Activated gamma-delta T cell treated with anti-CD3 and anti-CD28 coated beads, Interleukin-2, amount 50 U/mL, for 16 hours (primary cell): ENCODE data around the gene PSPC1.
"Not testable (repeated sequence)": the region's sequence is repeated elsewhere in the genome, so short reads cannot be mapped to it uniquely, and the experiment has no call there.

Experiments used
- DNase-seq: peaks from one replicate; pipeline ENCODE4 v3.0.0-alpha.2; 2020; ENCODE audit warnings: low read depth

PSPC1 gene

GRCh38 chr13:19763618-19764017 lies 19.1 kb downstream of the PSPC1 start:
- no peak for DNase-seq

- no peak for DNase-seq
Observed at GRCh38 chr13:19759669-19760068, 23.1 kb downstream of the PSPC1 start.

GRCh38 chr13:19742643-19743042 lies 40.1 kb downstream of the PSPC1 start:
- no peak for DNase-seq

- no peak for DNase-seq
Observed at GRCh38 chr13:19737844-19738557, 44.7 kb downstream of the PSPC1 start.

- DNase-seq: no peak
Observed at GRCh38 chr13:19726611-19727010, 56.1 kb downstream of the PSPC1 start.

- no peak for DNase-seq
Observed at GRCh38 chr13:19725320-19725719, 57.4 kb downstream of the PSPC1 start.

- no peak for DNase-seq
Observed at GRCh38 chr13:19720039-19720438, 62.7 kb downstream of the PSPC1 start.

GRCh38 chr13:19713186-19713965 lies 69.4 kb downstream of the PSPC1 start:
- DNase-seq: no peak

- DNase-seq: not testable (repeated sequence)
Observed at GRCh38 chr13:19709782-19710181, 73.0 kb downstream of the PSPC1 start.

GRCh38 chr13:19709039-19709438 lies 73.7 kb downstream of the PSPC1 start:
- not testable (repeated sequence) for DNase-seq

- not testable (repeated sequence) for DNase-seq
Observed at GRCh38 chr13:19704256-19704655, 78.5 kb downstream of the PSPC1 start.

GRCh38 chr13:19701619-19702018 lies 81.1 kb downstream of the PSPC1 start:
- not testable (repeated sequence) for DNase-seq

- not testable (repeated sequence) for DNase-seq
Observed at GRCh38 chr13:19700963-19701362, 81.8 kb downstream of the PSPC1 start.

GRCh38 chr13:19695829-19696228 lies 86.9 kb downstream of the PSPC1 start:
- DNase-seq: no peak

GRCh38 chr13:19695428-19695827 lies 87.3 kb downstream of the PSPC1 start:
- no peak for DNase-seq

- not testable (repeated sequence) for DNase-seq
Observed at GRCh38 chr13:19691447-19691846, 91.3 kb downstream of the PSPC1 start.

- DNase-seq: no peak
Observed at GRCh38 chr13:19685437-19685836, 97.3 kb downstream of the PSPC1 start.

GRCh38 chr13:19685034-19685433 lies 97.7 kb downstream of the PSPC1 start:
- DNase-seq: no peak

- DNase-seq: no peak
Observed at GRCh38 chr13:19681517-19681916, 101.2 kb downstream of the PSPC1 start.

GRCh38 chr13:19680751-19681150 lies 102.0 kb downstream of the PSPC1 start:
- no peak for DNase-seq

- DNase-seq: no peak
Observed at GRCh38 chr13:19676168-19676567, 106.6 kb downstream of the PSPC1 start.

GRCh38 chr13:19674898-19675297 lies 107.8 kb downstream of the PSPC1 start:
- no peak for DNase-seq
